ENCODE data around the gene PPP5C.
"Not testable (repeated sequence)": the region's sequence is repeated elsewhere in the genome, so short reads cannot be mapped to it uniquely, and the experiment has no call there.

The PPP5C gene

GRCh38 chr19:46386996-46387712 is 40.3 kb downstream of the PPP5C start:
- no peak for DNase-seq

GRCh38 chr19:46387713-46388130 is 40.8 kb downstream of the PPP5C start:
- DNase-seq, result no peak

- no peak for DNase-seq
These were observed 41.6 kb downstream of the PPP5C start for GRCh38 chr19:46388311-46389095.

GRCh38 chr19:46390121-46390858 is 43.4 kb downstream of the PPP5C start:
- DNase-seq, result no peak

- DNase-seq, result no peak
These were observed 44.0 kb downstream of the PPP5C start for GRCh38 chr19:46390866-46391265.

GRCh38 chr19:46391296-46392251 is 44.7 kb downstream of the PPP5C start:
- DNase-seq, result no peak

GRCh38 chr19:46392252-46392801 is 45.4 kb downstream of the PPP5C start:
- no peak for DNase-seq

- no peak for DNase-seq
These were observed 46.0 kb downstream of the PPP5C start for GRCh38 chr19:46392837-46393236.

- DNase-seq, result no peak
These were observed 46.8 kb downstream of the PPP5C start for GRCh38 chr19:46393456-46394401.

- DNase-seq, result no peak
These were observed 47.5 kb downstream of the PPP5C start for GRCh38 chr19:46394402-46394797.

GRCh38 chr19:46397801-46398479 is 51.1 kb downstream of the PPP5C start:
- DNase-seq, result not testable (repeated sequence)

GRCh38 chr19:46402725-46403124 is 55.8 kb downstream of the PPP5C start:
- DNase-seq, result no peak

- DNase-seq, result no peak
These were observed 57.3 kb downstream of the PPP5C start for GRCh38 chr19:46404055-46404752.

- DNase-seq, result no peak
These were observed 58.0 kb downstream of the PPP5C start for GRCh38 chr19:46404753-46405468.

- DNase-seq, result no peak
These were observed 60.1 kb downstream of the PPP5C start for GRCh38 chr19:46406976-46407375.

- no peak for DNase-seq
These were observed 61.2 kb downstream of the PPP5C start for GRCh38 chr19:46407856-46408663.

- DNase-seq, result no peak
These were observed 61.8 kb downstream of the PPP5C start for GRCh38 chr19:46408664-46409039.

- no peak for DNase-seq
These were observed 62.3 kb downstream of the PPP5C start for GRCh38 chr19:46409191-46409590.
